Gastroesophageal sphincter (tissue), 4 donors: Measurements from ENCODE around the gene NR4A3. TPM values are rescaled to one million over a fixed set of nuclear protein-coding genes. Genes with fewer than 3 reads are reported as not detected.

Experiments
- ATAC-seq: fragments of 150-250 bp; one replicate; pipeline ENCODE4 v1.9.1; 2016; ENCODE audit warnings: mild to moderate bottlenecking, moderate library complexity
- H3K27ac ChIP-seq, 4 donors: fragments of 200-600 bp; sonication (generic) in 3 of 4; 1 replicate in 3 of 4; 2 replicates in 1 of 4; pipeline ENCODE4 v1.5.1; 2016 to 2019
- H3K27me3 ChIP-seq: fragments of 200-600 bp; sonication (generic); one replicate; pipeline ENCODE4 v1.5.1; 2019
- H3K36me3 ChIP-seq, 2 donors: fragments of 200-600 bp; sonication (generic); one replicate each; pipeline ENCODE4 v1.5.1; 2019; ENCODE audit warnings: control low read depth in 1 of 2
- H3K4me1 ChIP-seq, 3 donors: fragments of 200-600 bp; sonication (generic); 1 replicate in 2 of 3; 2 replicates in 1 of 3; pipeline ENCODE4 v1.5.1; 2016 to 2019; ENCODE audit warnings: control low read depth in 2 of 3
- H3K4me3 ChIP-seq, 2 donors: fragments of 200-600 bp; sonication (generic); one replicate each; pipeline ENCODE4 v1.5.1; 2019; ENCODE audit warnings: mild to moderate bottlenecking in 1 of 2, moderate library complexity in 1 of 2
- H3K9me3 ChIP-seq, 3 donors: fragments of 200-600 bp; sonication (generic); one replicate each; pipeline ENCODE4 v1.5.1; 2017 to 2019; ENCODE audit warnings: control low read depth in 2 of 3
- CTCF ChIP-seq, 4 experiments: fragments of 200-600 bp in 2 of 4; fragments of 450-650 bp in 2 of 4; sonication (generic) in 1 of 4; IDR thresholded peaks; one replicate each; pipeline ENCODE4 v1.5.1; 2017 to 2019; ENCODE audit warnings: antibody characterized with exemption in 4 of 4, mild to moderate bottlenecking in 2 of 4, moderate library complexity in 2 of 4
- EP300 ChIP-seq: sonication (generic); formaldehyde crosslinking; IDR thresholded peaks from one replicate; pipeline ENCODE4 v1.6.1; 2017; ENCODE audit warnings: antibody characterized with exemption, mild to moderate bottlenecking
- POLR2A ChIP-seq, 2 donors: fragments of 450-650 bp; IDR thresholded peaks; one replicate each; pipeline ENCODE4 v1.6.1; 2017; ENCODE audit warnings: antibody characterized with exemption in 2 of 2, mild to moderate bottlenecking in 2 of 2, moderate library complexity in 1 of 2
- POLR2AphosphoS5 ChIP-seq: sonication (generic); formaldehyde crosslinking; IDR thresholded peaks from one replicate; pipeline ENCODE4 v1.6.1; 2017; ENCODE audit warnings: antibody characterized with exemption
- WGBS, 2 donors: methylation state at CpG; one replicate each; pipeline ENCODE4 v1.1.5; 2018; ENCODE audit warnings: low coverage in 1 of 2; 5-methylcytosine and 5-hydroxymethylcytosine counted together
- total RNA-seq, 4 donors: library from RNA; depleted of rRNA; stranded (reverse); fragments of >200 nt; gene quantifications; one replicate each; pipeline ENCODE4 v1.1.0, GENCODE V29; 2016

Gene NR4A3
- total RNA-seq, 4 donors from 2014 or later: 0.52 to 51.2 (median 2.0) TPM

GRCh38 chr9:99833735-99834134 lies 12.1 kb downstream of the NR4A3 start:
- WGBS, 2 donors: 84 to 97% methylated on average over 3 to 4 of the region's 4 CpGs

GRCh38 chr9:99834474-99834873 lies 12.8 kb downstream of the NR4A3 start:
- Histone ChIP-seq H3K36me3 (peaks cover 0 to 11% of the 10 kb centered on the region in 2 donors), H3K27me3 (no peaks in the 10 kb centered on the region), H3K9me3 (no peaks in the 10 kb centered on the region), H3K4me1 (no peaks in the 10 kb centered on the region), H3K27ac (no peak overlapping the region), H3K4me3 (no peak overlapping the region)
- no peak for ATAC-seq
- 93 to 100% methylated on average over 2 to 3 of the region's 3 CpGs for WGBS, 2 donors
- no peak for TF ChIP-seq POLR2AphosphoS5
- TF ChIP-seq CTCF (IDR thresholded peaks at IDR 0.05): no peak
- no peak for TF ChIP-seq POLR2A (IDR thresholded peaks at IDR 0.05)
- TF ChIP-seq EP300: no peak

More at GRCh38 chr9:99833735-99834134, 12.1 kb downstream of the NR4A3 start:
- Histone ChIP-seq H3K9me3 (no peaks in the 10 kb centered on the region), H3K4me1 (no peaks in the 10 kb centered on the region), H3K27ac (no peak overlapping the region), H3K36me3 (peaks cover 0 to 11% of the 10 kb centered on the region in 2 donors), H3K4me3 (no peak overlapping the region), H3K27me3 (peaks cover 4% of the 10 kb centered on the region)
- no peak for ATAC-seq
- TF ChIP-seq EP300: no peak
- no peak for TF ChIP-seq CTCF (IDR thresholded peaks at IDR 0.05)
- no peak for TF ChIP-seq POLR2AphosphoS5
- no peak for TF ChIP-seq POLR2A (IDR thresholded peaks at IDR 0.05)

- TF ChIP-seq EP300 (no peak), CTCF (IDR thresholded peaks at IDR 0.05) (no peak), POLR2A (IDR thresholded peaks at IDR 0.05) (no peak), POLR2AphosphoS5 (no peak)
- H3K4me3 ChIP-seq: no peak overlapping the region
- no peaks in the 10 kb centered on the region for H3K4me1 ChIP-seq
- H3K36me3 ChIP-seq: peaks cover 0 to 11% of the 10 kb centered on the region in 2 donors
- no peaks in the 10 kb centered on the region for H3K27me3 ChIP-seq
- no peak for ATAC-seq
- no peak overlapping the region for H3K27ac ChIP-seq
- no peaks in the 10 kb centered on the region for H3K9me3 ChIP-seq
Measured at GRCh38 chr9:99835142-99835541, 13.5 kb downstream of the NR4A3 start.

- H3K27ac ChIP-seq: no peak overlapping the region
- no peaks in the 10 kb centered on the region for H3K27me3 ChIP-seq
- TF ChIP-seq CTCF (IDR thresholded peaks at IDR 0.05): no peak
- no peak for TF ChIP-seq POLR2AphosphoS5
- TF ChIP-seq POLR2A (IDR thresholded peaks at IDR 0.05): no peak
- TF ChIP-seq EP300: no peak
- ATAC-seq: no peak
- no peaks in the 10 kb centered on the region for H3K9me3 ChIP-seq
- H3K36me3 ChIP-seq: peaks cover 0 to 11% of the 10 kb centered on the region in 2 donors
- H3K4me1 ChIP-seq: no peaks in the 10 kb centered on the region
- no peak overlapping the region for H3K4me3 ChIP-seq
Measured at GRCh38 chr9:99835581-99835980, 13.9 kb downstream of the NR4A3 start.

- Histone ChIP-seq H3K27ac (no peak overlapping the region), H3K36me3 (no peaks in the 10 kb centered on the region), H3K4me3 (no peak overlapping the region), H3K9me3 (no peaks in the 10 kb centered on the region), H3K4me1 (no peaks in the 10 kb centered on the region), H3K27me3 (no peaks in the 10 kb centered on the region)
- ATAC-seq: no peak
- WGBS, 2 donors: no CpG with 5 or more reads among the region's 1 CpG
- TF ChIP-seq POLR2AphosphoS5 (no peak), EP300 (no peak), POLR2A (IDR thresholded peaks at IDR 0.05) (no peak), CTCF (IDR thresholded peaks at IDR 0.05) (no peak)
Measured at GRCh38 chr9:99840072-99840471, 18.4 kb downstream of the NR4A3 start.
